ENCODE results near the gene CFAP74. TPM values are rescaled to one million over a fixed set of nuclear protein-coding genes. Genes with fewer than 3 reads are reported as not detected.

CFAP74 gene
- total RNA-seq, 1 experiment from 2014 or later, result not detected

GRCh38 chr1:1967151-1967550, 36.4 kb downstream of the CFAP74 start:
- ChIA-PET CTCF (no interaction called here), POLR2A (ENCODE audit: low non-redundant PET) (no interaction called here)
- Histone ChIP-seq H3K36me3 (ENCODE audit: insufficient read depth, low read length, poor library complexity, severe bottlenecking) (no peaks in the 10 kb centered on the region), H3K4me3 (ENCODE audit: low read depth, low read length, poor library complexity, severe bottlenecking) (no peak overlapping the region), H3K27me3 (replicated peaks; ENCODE audit: insufficient read depth, low read depth, low read length, poor library complexity) (no peaks in the 10 kb centered on the region), H3K27ac (ENCODE audit: low read depth, low read length, poor library complexity, severe bottlenecking) (no peak overlapping the region), H3K9me3 (ENCODE audit: low read depth, low read length, poor library complexity, severe bottlenecking) (no peaks in the 10 kb centered on the region), H3K4me1 (ENCODE audit: insufficient read depth, low read length, poor library complexity, severe bottlenecking) (no peaks in the 10 kb centered on the region)
- TF ChIP-seq CTCF (conservative IDR thresholded peaks at IDR 0.05; ENCODE audit: low read depth, low read length), result no peak
- TF ChIP-seq EZH2 (IDR thresholded peaks at IDR 0.05; ENCODE audit: borderline replicate concordance, low read depth, low read length, poor library complexity, severe bottlenecking), result no peak
- no peak for DNase-seq (ENCODE audit: low spot score)
- intact Hi-C loops (cut with micrococcal nuclease; ENCODE audit: unreplicated experiment), result no loop called here
- BruUV-seq (replicated peaks), result no TSS peak

GRCh38 chr1:1966071-1966740, 37.4 kb downstream of the CFAP74 start:
- no peak overlapping the region for H3K27ac ChIP-seq (ENCODE audit: low read depth, low read length, poor library complexity, severe bottlenecking)
- H3K4me1 ChIP-seq (ENCODE audit: insufficient read depth, low read length, poor library complexity, severe bottlenecking), result no peaks in the 10 kb centered on the region
- no TSS peak for BruUV-seq (replicated peaks)
- CTCF ChIA-PET, result no interaction called here
- no peaks in the 10 kb centered on the region for H3K9me3 ChIP-seq (ENCODE audit: low read depth, low read length, poor library complexity, severe bottlenecking)
- DNase-seq (ENCODE audit: low spot score), result no peak
- H3K36me3 ChIP-seq (ENCODE audit: insufficient read depth, low read length, poor library complexity, severe bottlenecking), result no peaks in the 10 kb centered on the region
- H3K4me3 ChIP-seq (ENCODE audit: low read depth, low read length, poor library complexity, severe bottlenecking), result no peak overlapping the region
- intact Hi-C loops (cut with micrococcal nuclease; ENCODE audit: unreplicated experiment), result no loop called here
- POLR2A ChIA-PET (ENCODE audit: low non-redundant PET), result no interaction called here
- no peak for TF ChIP-seq CTCF (conservative IDR thresholded peaks at IDR 0.05; ENCODE audit: low read depth, low read length)
- no peak for TF ChIP-seq EZH2 (IDR thresholded peaks at IDR 0.05; ENCODE audit: borderline replicate concordance, low read depth, low read length, poor library complexity, severe bottlenecking)
- H3K27me3 ChIP-seq (replicated peaks; ENCODE audit: insufficient read depth, low read depth, low read length, poor library complexity), result no peaks in the 10 kb centered on the region

GRCh38 chr1:1965546-1965945, 38.0 kb downstream of the CFAP74 start:
- H3K9me3 ChIP-seq (ENCODE audit: low read depth, low read length, poor library complexity, severe bottlenecking), result no peaks in the 10 kb centered on the region
- H3K4me1 ChIP-seq (ENCODE audit: insufficient read depth, low read length, poor library complexity, severe bottlenecking), result no peaks in the 10 kb centered on the region
- no peak for TF ChIP-seq EZH2 (IDR thresholded peaks at IDR 0.05; ENCODE audit: borderline replicate concordance, low read depth, low read length, poor library complexity, severe bottlenecking)
- TF ChIP-seq CTCF (conservative IDR thresholded peaks at IDR 0.05; ENCODE audit: low read depth, low read length), result no peak
- H3K4me3 ChIP-seq (ENCODE audit: low read depth, low read length, poor library complexity, severe bottlenecking), result no peak overlapping the region
- no peak overlapping the region for H3K27ac ChIP-seq (ENCODE audit: low read depth, low read length, poor library complexity, severe bottlenecking)
- CTCF ChIA-PET, result no interaction called here
- POLR2A ChIA-PET (ENCODE audit: low non-redundant PET), result no interaction called here
- no TSS peak for BruUV-seq (replicated peaks)
- DNase-seq (ENCODE audit: low spot score), result no peak
- H3K36me3 ChIP-seq (ENCODE audit: insufficient read depth, low read length, poor library complexity, severe bottlenecking), result no peaks in the 10 kb centered on the region
- intact Hi-C loops (cut with micrococcal nuclease; ENCODE audit: unreplicated experiment), result no loop called here
- no peaks in the 10 kb centered on the region for H3K27me3 ChIP-seq (replicated peaks; ENCODE audit: insufficient read depth, low read depth, low read length, poor library complexity)
